Uterus (tissue), 2 donors: ENCODE data around the gene PI4K2A.
"Not testable (repeated sequence)": the region's sequence is repeated elsewhere in the genome, so short reads cannot be mapped to it uniquely, and the experiment has no call there.

Experiments
- POLR2A ChIP-seq, 2 donors: fragments of 450-650 bp; IDR thresholded peaks; one replicate each; pipeline ENCODE4 v1.6.1; 2016; ENCODE audit warnings: antibody characterized with exemption in 2 of 2, mild to moderate bottlenecking in 1 of 2, moderate library complexity in 1 of 2
- TF ChIP-seq, protein P1 (sequence below), 4 experiments: fragments of 200-600 bp in 2 of 4; fragments of 450-650 bp in 2 of 4; sonication (generic) in 2 of 4; IDR thresholded peaks; one replicate each; pipeline ENCODE4 v1.5.1; 2016 to 2019; ENCODE audit warnings: antibody characterized with exemption in 4 of 4, mild to moderate bottlenecking in 2 of 4, moderate library complexity in 1 of 4

DNA sequence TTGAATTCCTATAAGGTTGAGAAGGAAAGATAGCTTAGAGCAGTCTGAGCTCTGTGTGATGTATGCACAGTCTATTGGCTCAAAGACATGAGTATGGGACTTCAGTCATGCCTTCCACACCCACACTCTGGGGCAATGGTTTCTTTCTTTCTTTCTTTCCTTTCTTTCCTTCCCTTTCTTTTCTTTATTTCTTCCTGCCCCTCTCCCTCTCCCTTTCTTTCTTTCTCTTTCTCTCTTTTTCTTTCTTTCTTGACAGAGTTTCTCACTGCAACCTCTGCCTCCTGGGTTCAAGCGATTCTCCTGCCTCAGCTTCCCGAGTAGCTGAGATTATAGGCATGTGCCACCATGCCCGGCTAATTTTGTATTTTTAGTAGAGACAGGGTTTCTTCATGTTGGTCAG lies 1.4 kb upstream of the PI4K2A start:
- TF ChIP-seq, protein P1, sequence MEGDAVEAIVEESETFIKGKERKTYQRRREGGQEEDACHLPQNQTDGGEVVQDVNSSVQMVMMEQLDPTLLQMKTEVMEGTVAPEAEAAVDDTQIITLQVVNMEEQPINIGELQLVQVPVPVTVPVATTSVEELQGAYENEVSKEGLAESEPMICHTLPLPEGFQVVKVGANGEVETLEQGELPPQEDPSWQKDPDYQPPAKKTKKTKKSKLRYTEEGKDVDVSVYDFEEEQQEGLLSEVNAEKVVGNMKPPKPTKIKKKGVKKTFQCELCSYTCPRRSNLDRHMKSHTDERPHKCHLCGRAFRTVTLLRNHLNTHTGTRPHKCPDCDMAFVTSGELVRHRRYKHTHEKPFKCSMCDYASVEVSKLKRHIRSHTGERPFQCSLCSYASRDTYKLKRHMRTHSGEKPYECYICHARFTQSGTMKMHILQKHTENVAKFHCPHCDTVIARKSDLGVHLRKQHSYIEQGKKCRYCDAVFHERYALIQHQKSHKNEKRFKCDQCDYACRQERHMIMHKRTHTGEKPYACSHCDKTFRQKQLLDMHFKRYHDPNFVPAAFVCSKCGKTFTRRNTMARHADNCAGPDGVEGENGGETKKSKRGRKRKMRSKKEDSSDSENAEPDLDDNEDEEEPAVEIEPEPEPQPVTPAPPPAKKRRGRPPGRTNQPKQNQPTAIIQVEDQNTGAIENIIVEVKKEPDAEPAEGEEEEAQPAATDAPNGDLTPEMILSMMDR (IDR thresholded peaks at IDR 0.05), result not testable (repeated sequence)
- TF ChIP-seq POLR2A (IDR thresholded peaks at IDR 0.05), result not testable (repeated sequence)
